ENCODE measurements around the gene FAM184A. TPM values are rescaled to one million over a fixed set of nuclear protein-coding genes. Genes with fewer than 3 reads are reported as not detected.
A peak's percentile ranks its signal among the peaks of the same experiment; 100 is the strongest.

The FAM184A gene
- total RNA-seq, 6 donors from 2014 or later = 8.4 to 75.4 (median 39.5) TPM

- WGBS, 2 donors = 67 to 70% methylated on average over 2 of the region's 2 CpGs
- no peak overlapping the region for H3K4me3 ChIP-seq
- no peaks in the 10 kb centered on the region for H3K4me1 ChIP-seq
- no peaks in the 10 kb centered on the region for H3K9me3 ChIP-seq
- no peak for DNase-seq
- ATAC-seq (ENCODE audit: low FRiP score in 2 of 2) = no peak
- TF ChIP-seq POLR2A (IDR thresholded peaks at IDR 0.05) (no peak), EP300 (IDR thresholded peaks at IDR 0.05) (no peak), POLR2AphosphoS5 (IDR thresholded peaks at IDR 0.05) (no peak)
- TF ChIP-seq, protein P1, sequence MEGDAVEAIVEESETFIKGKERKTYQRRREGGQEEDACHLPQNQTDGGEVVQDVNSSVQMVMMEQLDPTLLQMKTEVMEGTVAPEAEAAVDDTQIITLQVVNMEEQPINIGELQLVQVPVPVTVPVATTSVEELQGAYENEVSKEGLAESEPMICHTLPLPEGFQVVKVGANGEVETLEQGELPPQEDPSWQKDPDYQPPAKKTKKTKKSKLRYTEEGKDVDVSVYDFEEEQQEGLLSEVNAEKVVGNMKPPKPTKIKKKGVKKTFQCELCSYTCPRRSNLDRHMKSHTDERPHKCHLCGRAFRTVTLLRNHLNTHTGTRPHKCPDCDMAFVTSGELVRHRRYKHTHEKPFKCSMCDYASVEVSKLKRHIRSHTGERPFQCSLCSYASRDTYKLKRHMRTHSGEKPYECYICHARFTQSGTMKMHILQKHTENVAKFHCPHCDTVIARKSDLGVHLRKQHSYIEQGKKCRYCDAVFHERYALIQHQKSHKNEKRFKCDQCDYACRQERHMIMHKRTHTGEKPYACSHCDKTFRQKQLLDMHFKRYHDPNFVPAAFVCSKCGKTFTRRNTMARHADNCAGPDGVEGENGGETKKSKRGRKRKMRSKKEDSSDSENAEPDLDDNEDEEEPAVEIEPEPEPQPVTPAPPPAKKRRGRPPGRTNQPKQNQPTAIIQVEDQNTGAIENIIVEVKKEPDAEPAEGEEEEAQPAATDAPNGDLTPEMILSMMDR (IDR thresholded peaks at IDR 0.05) = no peak
- H3K36me3 ChIP-seq = no peaks in the 10 kb centered on the region
- H3K27ac ChIP-seq = no peak overlapping the region
- no peaks in the 10 kb centered on the region for H3K27me3 ChIP-seq
Measured at GRCh38 chr6:118953391-118953790, 125.1 kb downstream of the FAM184A start.

DNA sequence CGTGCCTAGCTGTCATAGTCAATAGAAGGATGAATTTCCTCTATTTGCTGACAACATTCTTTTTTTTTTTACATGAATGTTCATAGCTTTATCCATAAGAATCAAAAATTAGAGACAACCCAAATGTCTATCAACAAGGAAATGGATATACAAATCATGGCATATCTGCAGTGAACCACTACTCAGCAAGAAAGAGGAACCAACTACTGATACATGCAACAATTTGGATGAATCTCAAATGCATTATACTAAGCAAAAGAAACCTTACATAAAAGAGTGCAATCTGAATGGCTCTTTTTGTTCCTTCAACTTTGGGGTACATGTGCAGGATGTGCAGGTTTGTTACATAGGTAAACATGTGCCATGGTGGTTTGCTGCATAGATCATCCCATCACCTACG, 125.8 kb downstream of the FAM184A start:
- H3K27ac ChIP-seq = no peak overlapping the region
- H3K36me3 ChIP-seq = no peaks in the 10 kb centered on the region
- no peak overlapping the region for H3K4me3 ChIP-seq
- DNase-seq (no peak), ATAC-seq (ENCODE audit: low FRiP score in 2 of 2) (no peak)
- no peaks in the 10 kb centered on the region for H3K27me3 ChIP-seq
- no peaks in the 10 kb centered on the region for H3K4me1 ChIP-seq
- TF ChIP-seq EP300 (IDR thresholded peaks at IDR 0.05) = no peak
- TF ChIP-seq, protein P1 (IDR thresholded peaks at IDR 0.05) = no peak
- TF ChIP-seq POLR2A (IDR thresholded peaks at IDR 0.05) = no peak
- no peak for TF ChIP-seq POLR2AphosphoS5 (IDR thresholded peaks at IDR 0.05)
- H3K9me3 ChIP-seq = no peaks in the 10 kb centered on the region
- WGBS, 2 donors = 94% methylated on average over 2 of the region's 2 CpGs

DNA sequence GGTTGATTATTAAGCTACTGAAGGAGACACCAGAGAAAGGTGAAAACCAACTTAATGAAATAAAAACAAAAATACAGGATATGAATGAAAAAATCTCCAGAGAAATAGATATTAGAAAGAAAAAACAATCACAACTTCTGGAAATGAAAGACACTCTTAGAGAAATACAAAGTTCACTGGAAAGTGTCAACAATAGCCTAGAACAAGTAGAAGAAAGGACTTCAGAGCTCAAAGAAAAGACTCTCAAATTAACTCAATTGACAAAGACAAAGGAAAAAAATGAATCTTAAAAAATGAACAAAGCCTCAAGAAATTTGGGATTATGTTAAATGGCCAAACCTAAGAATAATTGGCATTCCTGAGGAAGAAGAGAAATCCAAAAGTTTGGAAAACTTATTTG, 133.2 kb downstream of the FAM184A start:
- Histone ChIP-seq H3K4me3 (no peak overlapping the region), H3K36me3 (no peaks in the 10 kb centered on the region), H3K9me3 (peaks cover 0 to 13% (median 5%) of the 10 kb centered on the region in 4 donors), H3K27ac (no peak overlapping the region), H3K27me3 (no peaks in the 10 kb centered on the region), H3K4me1 (no peaks in the 10 kb centered on the region)
- no peak for TF ChIP-seq EP300 (IDR thresholded peaks at IDR 0.05)
- no peak for TF ChIP-seq POLR2A (IDR thresholded peaks at IDR 0.05)
- no peak for TF ChIP-seq POLR2AphosphoS5 (IDR thresholded peaks at IDR 0.05)
- TF ChIP-seq, protein P1 (IDR thresholded peaks at IDR 0.05) = no peak
- DNase-seq = no peak
- ATAC-seq (ENCODE audit: low FRiP score in 2 of 2) = no peak

GRCh38 chr6:118940770-118941169, 137.7 kb downstream of the FAM184A start:
- ATAC-seq (ENCODE audit: low FRiP score in 2 of 2) (peak; percentile 15 to 31), DNase-seq (peak in 1 of 2 donors; percentile 42)
- Histone ChIP-seq H3K9me3 (peaks cover 0 to 9% (median 3%) of the 10 kb centered on the region in 4 donors), H3K36me3 (no peaks in the 10 kb centered on the region), H3K27me3 (no peaks in the 10 kb centered on the region), H3K4me1 (peaks cover 0 to 4% (median 0%) of the 10 kb centered on the region in 4 donors), H3K27ac (no peak overlapping the region), H3K4me3 (no peak overlapping the region)
- TF ChIP-seq POLR2A (IDR thresholded peaks at IDR 0.05) = no peak
- no peak for TF ChIP-seq EP300 (IDR thresholded peaks at IDR 0.05)
- TF ChIP-seq POLR2AphosphoS5 (IDR thresholded peaks at IDR 0.05) = no peak
- TF ChIP-seq, protein P1 (IDR thresholded peaks at IDR 0.05) = no peak
- 76 to 94% methylated on average over 2 of the region's 2 CpGs for WGBS, 2 donors

GRCh38 chr6:118939683-118940082, 138.8 kb downstream of the FAM184A start:
- Histone ChIP-seq H3K27me3 (no peaks in the 10 kb centered on the region), H3K4me1 (peaks cover 0 to 6% (median 2%) of the 10 kb centered on the region in 4 donors), H3K27ac (no peak overlapping the region), H3K9me3 (peaks cover 0 to 3% (median 0%) of the 10 kb centered on the region in 4 donors), H3K36me3 (no peaks in the 10 kb centered on the region), H3K4me3 (no peak overlapping the region)
- DNase-seq (peak in 1 of 2 donors; percentile 44), ATAC-seq (ENCODE audit: low FRiP score in 2 of 2) (no peak)
- WGBS, 2 donors = 81 to 89% methylated on average over 1 of the region's 1 CpG
- TF ChIP-seq EP300 (IDR thresholded peaks at IDR 0.05) = no peak
- no peak for TF ChIP-seq POLR2AphosphoS5 (IDR thresholded peaks at IDR 0.05)
- TF ChIP-seq, protein P1 (IDR thresholded peaks at IDR 0.05) = no peak
- no peak for TF ChIP-seq POLR2A (IDR thresholded peaks at IDR 0.05)
